Gastroesophageal sphincter (tissue), 4 donors: ENCODE measurements around the gene LCE1E. TPM values are rescaled to one million over a fixed set of nuclear protein-coding genes. Genes with fewer than 3 reads are reported as not detected.
A peak's percentile ranks its signal among the peaks of the same experiment; 100 is the strongest.

Experiments used
- ATAC-seq: fragments of 150-250 bp; one replicate; pipeline ENCODE4 v1.9.1; 2016; ENCODE audit warnings: mild to moderate bottlenecking, moderate library complexity
- H3K27ac ChIP-seq, 4 donors: fragments of 200-600 bp; sonication (generic) in 3 of 4; 1 replicate in 3 of 4; 2 replicates in 1 of 4; pipeline ENCODE4 v1.5.1; 2016 to 2019
- H3K27me3 ChIP-seq: fragments of 200-600 bp; sonication (generic); one replicate; pipeline ENCODE4 v1.5.1; 2019
- H3K36me3 ChIP-seq, 2 donors: fragments of 200-600 bp; sonication (generic); one replicate each; pipeline ENCODE4 v1.5.1; 2019; ENCODE audit warnings: control low read depth in 1 of 2
- H3K4me1 ChIP-seq, 3 donors: fragments of 200-600 bp; sonication (generic); 1 replicate in 2 of 3; 2 replicates in 1 of 3; pipeline ENCODE4 v1.5.1; 2016 to 2019; ENCODE audit warnings: control low read depth in 2 of 3
- H3K4me3 ChIP-seq, 2 donors: fragments of 200-600 bp; sonication (generic); one replicate each; pipeline ENCODE4 v1.5.1; 2019; ENCODE audit warnings: mild to moderate bottlenecking in 1 of 2, moderate library complexity in 1 of 2
- H3K9me3 ChIP-seq, 3 donors: fragments of 200-600 bp; sonication (generic); one replicate each; pipeline ENCODE4 v1.5.1; 2017 to 2019; ENCODE audit warnings: control low read depth in 2 of 3
- CTCF ChIP-seq, 4 experiments: fragments of 200-600 bp in 2 of 4; fragments of 450-650 bp in 2 of 4; sonication (generic) in 1 of 4; IDR thresholded peaks; one replicate each; pipeline ENCODE4 v1.5.1; 2017 to 2019; ENCODE audit warnings: antibody characterized with exemption in 4 of 4, mild to moderate bottlenecking in 2 of 4, moderate library complexity in 2 of 4
- EP300 ChIP-seq: sonication (generic); formaldehyde crosslinking; IDR thresholded peaks from one replicate; pipeline ENCODE4 v1.6.1; 2017; ENCODE audit warnings: antibody characterized with exemption, mild to moderate bottlenecking
- POLR2A ChIP-seq, 2 donors: fragments of 450-650 bp; IDR thresholded peaks; one replicate each; pipeline ENCODE4 v1.6.1; 2017; ENCODE audit warnings: antibody characterized with exemption in 2 of 2, mild to moderate bottlenecking in 2 of 2, moderate library complexity in 1 of 2
- POLR2AphosphoS5 ChIP-seq: sonication (generic); formaldehyde crosslinking; IDR thresholded peaks from one replicate; pipeline ENCODE4 v1.6.1; 2017; ENCODE audit warnings: antibody characterized with exemption
- WGBS, 2 donors: methylation state at CpG; one replicate each; pipeline ENCODE4 v1.1.5; 2018; ENCODE audit warnings: low coverage in 1 of 2; 5-methylcytosine and 5-hydroxymethylcytosine counted together
- total RNA-seq, 4 donors: library from RNA; depleted of rRNA; stranded (reverse); fragments of >200 nt; gene quantifications; one replicate each; pipeline ENCODE4 v1.1.0, GENCODE V29; 2016

LCE1E gene
- total RNA-seq, 4 donors from 2014 or later = 0.39 TPM; not detected in 3

DNA sequence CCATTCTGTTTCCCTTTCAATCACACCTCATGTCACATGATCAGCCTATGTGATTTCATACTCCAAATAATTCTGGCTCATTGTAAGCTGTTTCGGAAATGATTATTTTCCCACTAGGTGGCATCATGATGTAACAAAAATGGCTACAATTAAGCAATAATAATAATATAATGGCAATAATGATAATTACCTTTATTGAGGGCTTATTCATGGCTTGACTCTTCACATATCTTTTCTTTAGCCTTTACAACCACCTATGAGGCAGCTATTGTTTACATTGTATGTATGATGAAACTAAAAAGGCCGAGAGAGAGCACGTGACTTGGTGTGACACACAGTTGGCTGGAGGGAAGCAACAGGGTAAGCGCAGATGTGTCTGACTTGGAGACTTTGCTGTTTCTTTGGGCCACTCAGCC, 40.8 kb upstream of the LCE1E start:
- ATAC-seq = no peak
- H3K4me3 ChIP-seq = no peak overlapping the region
- no peak overlapping the region for H3K27ac ChIP-seq
- no peaks in the 10 kb centered on the region for H3K27me3 ChIP-seq
- H3K36me3 ChIP-seq = no peaks in the 10 kb centered on the region
- TF ChIP-seq EP300 (no peak), CTCF (IDR thresholded peaks at IDR 0.05) (peak in 1 of 4 experiments; percentile 11), POLR2AphosphoS5 (no peak), POLR2A (IDR thresholded peaks at IDR 0.05) (no peak)
- no peaks in the 10 kb centered on the region for H3K4me1 ChIP-seq
- 61 to 83% methylated on average over 4 of the region's 4 CpGs for WGBS, 2 donors
- H3K9me3 ChIP-seq = no peaks in the 10 kb centered on the region

DNA sequence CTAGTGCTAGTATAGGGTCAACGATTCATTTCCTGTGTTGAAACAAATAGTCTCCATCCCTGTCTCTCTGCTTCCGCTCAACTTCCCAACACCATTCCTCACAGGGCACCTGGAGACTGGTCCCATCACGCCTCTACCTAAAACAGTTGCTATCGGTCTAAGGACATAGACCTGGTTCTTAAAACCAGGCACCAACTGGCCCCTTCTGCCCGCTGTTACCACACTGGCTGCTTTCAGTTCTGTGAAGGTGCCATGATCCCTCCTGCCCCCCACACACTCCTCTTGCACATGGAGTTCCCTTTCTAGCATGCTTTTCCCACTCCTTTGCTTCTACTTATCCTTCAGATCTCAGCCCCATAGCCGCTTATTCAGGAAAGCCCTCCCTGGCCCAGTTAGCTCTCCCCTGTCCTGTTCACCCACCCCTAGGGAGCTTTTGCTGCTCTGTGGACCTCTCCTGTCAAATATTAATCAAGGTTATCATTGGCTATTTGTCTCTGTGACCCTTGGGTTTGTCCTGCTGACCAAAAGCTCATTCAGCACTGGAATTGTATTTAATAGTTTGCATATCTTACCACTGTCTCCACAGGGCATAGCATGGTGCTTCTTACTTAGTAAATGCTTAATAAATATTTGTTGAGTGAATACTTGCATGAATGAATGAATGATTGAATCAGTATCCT, 40.2 kb upstream of the LCE1E start:
- no peaks in the 10 kb centered on the region for H3K36me3 ChIP-seq
- TF ChIP-seq EP300 (no peak), CTCF (IDR thresholded peaks at IDR 0.05) (no peak), POLR2AphosphoS5 (no peak), POLR2A (IDR thresholded peaks at IDR 0.05) (no peak)
- no peaks in the 10 kb centered on the region for H3K4me1 ChIP-seq
- no peak overlapping the region for H3K4me3 ChIP-seq
- H3K9me3 ChIP-seq = no peaks in the 10 kb centered on the region
- H3K27me3 ChIP-seq = no peaks in the 10 kb centered on the region
- H3K27ac ChIP-seq = no peak overlapping the region
- ATAC-seq = no peak
- 83 to 100% methylated on average over 1 to 6 of the region's 6 CpGs for WGBS, 2 donors

GRCh38 chr1:152747831-152748230, 38.2 kb upstream of the LCE1E start:
- no peak for ATAC-seq
- H3K27me3 ChIP-seq = no peaks in the 10 kb centered on the region
- no peaks in the 10 kb centered on the region for H3K4me1 ChIP-seq
- H3K36me3 ChIP-seq = no peaks in the 10 kb centered on the region
- H3K27ac ChIP-seq = no peak overlapping the region
- H3K4me3 ChIP-seq = no peak overlapping the region
- H3K9me3 ChIP-seq = no peaks in the 10 kb centered on the region
- WGBS, 2 donors = 33 to 56% methylated on average over 1 of the region's 1 CpG
- TF ChIP-seq EP300 (no peak), CTCF (IDR thresholded peaks at IDR 0.05) (no peak), POLR2AphosphoS5 (no peak), POLR2A (IDR thresholded peaks at IDR 0.05) (no peak)

GRCh38 chr1:152752225-152752624, 33.8 kb upstream of the LCE1E start:
- Histone ChIP-seq H3K4me1 (no peaks in the 10 kb centered on the region), H3K27ac (no peak overlapping the region), H3K9me3 (no peaks in the 10 kb centered on the region), H3K4me3 (no peak overlapping the region), H3K27me3 (peaks cover 4% of the 10 kb centered on the region), H3K36me3 (no peaks in the 10 kb centered on the region)
- TF ChIP-seq EP300 (no peak), POLR2AphosphoS5 (no peak), POLR2A (IDR thresholded peaks at IDR 0.05) (no peak), CTCF (IDR thresholded peaks at IDR 0.05) (no peak)
- no peak for ATAC-seq
- 8 to 54% methylated on average over 1 of the region's 1 CpG for WGBS, 2 donors

DNA sequence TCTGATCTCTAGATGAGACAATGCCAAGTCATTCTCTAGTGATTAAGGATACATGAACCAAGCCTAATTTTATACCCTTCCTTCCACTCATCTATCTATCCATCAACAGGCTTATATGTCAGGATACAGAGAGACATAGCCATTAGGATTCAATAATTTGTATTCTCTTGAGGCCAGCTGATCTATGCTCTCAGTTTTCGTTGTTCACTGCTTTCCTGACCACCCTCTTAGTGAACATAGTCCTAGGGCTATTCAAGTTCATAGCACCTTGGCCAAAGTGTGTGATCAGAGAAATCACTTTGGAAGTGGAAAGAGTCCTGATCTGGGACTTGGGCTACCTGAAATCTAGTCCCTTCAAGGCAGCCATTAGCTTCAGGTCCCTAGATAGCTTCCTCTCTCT, 32.5 kb upstream of the LCE1E start:
- Histone ChIP-seq H3K27ac (no peak overlapping the region), H3K4me3 (no peak overlapping the region), H3K27me3 (peaks cover 4% of the 10 kb centered on the region), H3K36me3 (no peaks in the 10 kb centered on the region), H3K4me1 (no peaks in the 10 kb centered on the region), H3K9me3 (no peaks in the 10 kb centered on the region)
- no peak for ATAC-seq
- no peak for TF ChIP-seq CTCF (IDR thresholded peaks at IDR 0.05)
- no peak for TF ChIP-seq POLR2A (IDR thresholded peaks at IDR 0.05)
- no peak for TF ChIP-seq POLR2AphosphoS5
- TF ChIP-seq EP300 = no peak
- WGBS, 2 donors = 20% methylated on average over 1 of the region's 1 CpG; no CpG with 5 or more reads in 1 of the 2 donors
